PC-3 (cell line): ENCODE data around the gene NEU2. TPM values are rescaled to one million over a fixed set of nuclear protein-coding genes. Genes with fewer than 3 reads are reported as not detected.

Source experiments
- ATAC-seq: fragments of 200-7000 bp; cut with Tn5 transposase; 2 replicates; pipeline ENCODE4 v1.9.1; 2020; ENCODE audit warnings: mild to moderate bottlenecking, moderate library complexity
- BruUV-seq: library from RNA; stranded (reverse); fragments of 400-500 nt; replicated peaks from 2 replicates; lab custom pipeline; 2021; lab: Mats Ljungman, UMichigan
- CTCF ChIA-PET: fragments of 300-600 bp; sonication (Branson Sonifier 250); formaldehyde crosslinking; loops from one replicate; lab custom pipeline; 2022; ENCODE audit warnings: antibody characterized with exemption; lab: Charles Lee
- POLR2A ChIA-PET: fragments of 300-600 bp; sonication (Branson Sonifier 250); formaldehyde crosslinking; loops from one replicate; lab custom pipeline; 2022; ENCODE audit warnings: antibody characterized with exemption; ENCODE audit not compliant: unreplicated experiment; lab: Charles Lee
- DNase-seq: peaks from one replicate; pipeline ENCODE4 v3.0.0-alpha.2; 2015
- H2AFZ ChIP-seq: fragments of 300-600 bp; sonication (generic); 2 replicates; pipeline ENCODE4 v1.6.0; 2016; ENCODE audit warnings: antibody characterized with exemption, low read length
- H3F3A ChIP-seq: fragments of 300-600 bp; sonication (generic); one replicate; pipeline ENCODE4 v1.6.0; 2017; ENCODE audit warnings: antibody characterized with exemption, low read length, control low read depth, mild to moderate bottlenecking; ENCODE audit not compliant: unreplicated experiment
- H3K27ac ChIP-seq: fragments of 300-600 bp; sonication (generic); 2 replicates; pipeline ENCODE4 v1.5.1; 2016; ENCODE audit warnings: mild to moderate bottlenecking, low read length
- H3K27me3 ChIP-seq: fragments of 300-600 bp; sonication (generic); 2 replicates; pipeline ENCODE4 v1.6.1; 2016; ENCODE audit warnings: low read length, mixed read lengths
- H3K36me3 ChIP-seq: fragments of 300-600 bp; sonication (generic); 2 replicates; pipeline ENCODE4 v1.6.1; 2016; ENCODE audit warnings: low read depth, mixed run types, low read length, mixed read lengths
- H3K4me1 ChIP-seq: fragments of 300-600 bp; sonication (generic); 2 replicates; pipeline ENCODE4 v1.5.1; 2016; ENCODE audit warnings: low read length; ENCODE audit not compliant: insufficient read depth
- H3K4me2 ChIP-seq: fragments of 300-600 bp; sonication (generic); 2 replicates; pipeline ENCODE4 v1.6.0; 2016; ENCODE audit warnings: low read length
- H3K4me3 ChIP-seq: fragments of 300-600 bp; sonication (generic); 2 replicates; pipeline ENCODE4 v1.5.1; 2016; ENCODE audit warnings: mild to moderate bottlenecking, low read length, mixed read lengths
- H3K79me2 ChIP-seq: fragments of 300-600 bp; sonication (generic); 2 replicates; pipeline ENCODE4 v1.6.1; 2017; ENCODE audit warnings: low read length, mixed read lengths
- H3K9ac ChIP-seq: fragments of 300-600 bp; sonication (generic); 2 replicates; pipeline ENCODE4 v1.6.0; 2016; ENCODE audit warnings: mild to moderate bottlenecking, low read length
- H3K9me2 ChIP-seq: fragments of 300-600 bp; sonication (generic); replicated peaks from 2 replicates; pipeline ENCODE4 v1.6.1; 2016; ENCODE audit warnings: mixed run types, low read length, mixed read lengths
- H3K9me3 ChIP-seq: fragments of 300-600 bp; sonication (generic); 2 replicates; pipeline ENCODE4 v1.6.1; 2016; ENCODE audit warnings: low read length, mixed read lengths
- H4K20me1 ChIP-seq: fragments of 300-600 bp; sonication (generic); 2 replicates; pipeline ENCODE4 v1.6.1; 2016; ENCODE audit warnings: low read length, mixed read lengths
- EZH2 ChIP-seq: fragments of 300-600 bp; sonication (generic); IDR thresholded peaks from one replicate; pipeline ENCODE4 v1.6.1; 2017; ENCODE audit warnings: antibody characterized with exemption, mild to moderate bottlenecking, low read length; ENCODE audit not compliant: unreplicated experiment
- EZH2phosphoT487 ChIP-seq: fragments of 300-600 bp; sonication (generic); IDR thresholded peaks from 2 replicates; pipeline ENCODE4 v1.6.1; 2018; ENCODE audit warnings: mild to moderate bottlenecking, antibody characterized with exemption, low read length, borderline replicate concordance
- intact Hi-C: fragments of 100-400 bp; cut with micrococcal nuclease; formaldehyde crosslinking; loops from 2 replicates; pipeline ENCODE4 v1.9.0; 2023
- total RNA-seq: library from RNA; depleted of rRNA; stranded (reverse); fragments of >200 nt; gene quantifications from 2 replicates; pipeline ENCODE4 v1.2.3, GENCODE V29; 2014
- TF ChIP-seq, protein P1 (sequence below): fragments of 300-600 bp; sonication (generic); conservative IDR thresholded peaks from 2 replicates; pipeline ENCODE4 v1.5.1; 2017; ENCODE audit warnings: antibody characterized with exemption, low read depth, mild to moderate bottlenecking, low read length

NEU2 gene
- total RNA-seq, 1 experiment from 2014 or later = 4.5 TPM

DNA sequence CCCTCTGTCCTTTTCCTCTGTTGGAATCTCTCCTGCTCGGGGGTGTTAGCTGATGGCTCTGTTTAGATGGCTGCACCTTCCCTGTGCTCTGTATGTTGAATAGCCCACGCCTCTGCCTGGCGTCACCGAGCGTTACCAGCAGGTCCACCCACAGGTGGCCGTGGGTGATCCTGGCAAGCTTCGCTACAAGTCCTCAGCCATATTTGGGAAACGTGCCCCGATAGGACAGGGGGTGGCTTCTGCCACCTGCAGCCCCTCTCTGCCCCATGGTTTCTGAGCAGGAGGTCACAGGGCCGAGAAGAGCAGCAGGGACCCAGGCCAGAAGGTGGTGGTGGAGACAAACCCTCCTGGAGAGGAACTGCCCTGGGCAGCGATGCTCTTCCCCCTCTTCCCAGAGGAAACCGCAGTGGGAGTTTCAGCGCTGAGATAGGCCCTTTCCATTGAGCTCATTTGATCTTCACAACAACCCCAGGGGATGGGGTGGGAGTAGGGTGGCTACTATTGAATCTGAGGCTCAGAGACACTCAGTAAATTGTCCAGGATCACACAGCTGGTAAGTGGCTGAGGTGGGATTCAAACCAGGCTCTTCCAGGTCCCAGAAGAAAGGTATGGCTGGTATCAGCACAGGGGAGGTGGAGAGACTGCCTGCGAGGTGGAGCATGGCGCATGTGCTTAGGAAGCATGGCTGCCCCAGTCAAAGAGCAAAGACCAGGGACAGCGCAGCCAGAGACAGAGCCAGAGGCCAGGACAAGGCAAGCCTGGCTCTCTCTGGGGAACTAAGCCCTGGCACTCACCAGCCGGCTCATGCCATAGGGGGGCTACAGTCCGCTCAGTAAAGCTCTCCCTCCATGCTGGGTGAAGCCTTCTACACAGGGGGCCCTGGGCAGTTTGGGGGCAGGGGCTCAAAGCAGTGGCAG lies 34.5 kb upstream of the NEU2 start:
- ATAC-seq = no peak
- H3K36me3 ChIP-seq = no peaks in the 10 kb centered on the region
- no peaks in the 10 kb centered on the region for H3K4me1 ChIP-seq
- no peak overlapping the region for H2AFZ ChIP-seq
- no peak overlapping the region for H3K9ac ChIP-seq
- CTCF ChIA-PET = no interaction called here
- H3K9me2 ChIP-seq = no peaks in the 10 kb centered on the region
- H3K27me3 ChIP-seq = no peaks in the 10 kb centered on the region
- POLR2A ChIA-PET = no interaction called here
- intact Hi-C loops = no loop called here
- H3K27ac ChIP-seq = no peak overlapping the region
- TF ChIP-seq, protein P1, sequence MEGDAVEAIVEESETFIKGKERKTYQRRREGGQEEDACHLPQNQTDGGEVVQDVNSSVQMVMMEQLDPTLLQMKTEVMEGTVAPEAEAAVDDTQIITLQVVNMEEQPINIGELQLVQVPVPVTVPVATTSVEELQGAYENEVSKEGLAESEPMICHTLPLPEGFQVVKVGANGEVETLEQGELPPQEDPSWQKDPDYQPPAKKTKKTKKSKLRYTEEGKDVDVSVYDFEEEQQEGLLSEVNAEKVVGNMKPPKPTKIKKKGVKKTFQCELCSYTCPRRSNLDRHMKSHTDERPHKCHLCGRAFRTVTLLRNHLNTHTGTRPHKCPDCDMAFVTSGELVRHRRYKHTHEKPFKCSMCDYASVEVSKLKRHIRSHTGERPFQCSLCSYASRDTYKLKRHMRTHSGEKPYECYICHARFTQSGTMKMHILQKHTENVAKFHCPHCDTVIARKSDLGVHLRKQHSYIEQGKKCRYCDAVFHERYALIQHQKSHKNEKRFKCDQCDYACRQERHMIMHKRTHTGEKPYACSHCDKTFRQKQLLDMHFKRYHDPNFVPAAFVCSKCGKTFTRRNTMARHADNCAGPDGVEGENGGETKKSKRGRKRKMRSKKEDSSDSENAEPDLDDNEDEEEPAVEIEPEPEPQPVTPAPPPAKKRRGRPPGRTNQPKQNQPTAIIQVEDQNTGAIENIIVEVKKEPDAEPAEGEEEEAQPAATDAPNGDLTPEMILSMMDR = no peak
- TF ChIP-seq EZH2 (no peak), EZH2phosphoT487 (no peak)
- no peaks in the 10 kb centered on the region for H3K79me2 ChIP-seq
- H4K20me1 ChIP-seq = no peaks in the 10 kb centered on the region
- H3K9me3 ChIP-seq = no peaks in the 10 kb centered on the region
- DNase-seq = no peak
- BruUV-seq = no TSS peak
- H3K4me3 ChIP-seq = no peak overlapping the region
- no peaks in the 10 kb centered on the region for H3F3A ChIP-seq
- H3K4me2 ChIP-seq = no peak overlapping the region

DNA sequence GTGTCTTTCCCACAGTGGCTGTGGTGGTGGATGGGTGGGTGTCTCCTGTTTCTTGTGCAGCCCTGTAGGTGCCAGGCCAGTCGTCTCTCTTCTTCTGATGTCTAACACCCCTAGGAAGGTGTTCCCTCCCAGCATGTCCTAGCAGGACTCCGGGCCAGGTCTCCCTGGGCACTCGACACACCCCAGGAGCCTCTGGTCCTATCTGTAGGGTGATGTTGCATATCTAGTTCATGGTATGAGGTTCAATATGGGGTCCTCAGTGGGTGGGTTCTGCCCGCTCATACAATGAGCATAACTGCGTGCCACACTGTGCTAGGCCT lies 33.8 kb upstream of the NEU2 start:
- no peak for DNase-seq
- intact Hi-C loops = no loop called here
- no peak overlapping the region for H3K9ac ChIP-seq
- no peaks in the 10 kb centered on the region for H3K36me3 ChIP-seq
- H3K27ac ChIP-seq = no peak overlapping the region
- BruUV-seq = no TSS peak
- no peaks in the 10 kb centered on the region for H3K9me3 ChIP-seq
- no peaks in the 10 kb centered on the region for H3K27me3 ChIP-seq
- H3K4me1 ChIP-seq = no peaks in the 10 kb centered on the region
- TF ChIP-seq EZH2 = no peak
- TF ChIP-seq EZH2phosphoT487 = no peak
- TF ChIP-seq, protein P1 = no peak
- H3K4me3 ChIP-seq = no peak overlapping the region
- H4K20me1 ChIP-seq = no peaks in the 10 kb centered on the region
- H3K79me2 ChIP-seq = no peaks in the 10 kb centered on the region
- ChIA-PET CTCF (no interaction called here), POLR2A (no interaction called here)
- H3F3A ChIP-seq = no peaks in the 10 kb centered on the region
- H3K4me2 ChIP-seq = no peak overlapping the region
- no peaks in the 10 kb centered on the region for H3K9me2 ChIP-seq
- no peak for ATAC-seq
- no peak overlapping the region for H2AFZ ChIP-seq

DNA sequence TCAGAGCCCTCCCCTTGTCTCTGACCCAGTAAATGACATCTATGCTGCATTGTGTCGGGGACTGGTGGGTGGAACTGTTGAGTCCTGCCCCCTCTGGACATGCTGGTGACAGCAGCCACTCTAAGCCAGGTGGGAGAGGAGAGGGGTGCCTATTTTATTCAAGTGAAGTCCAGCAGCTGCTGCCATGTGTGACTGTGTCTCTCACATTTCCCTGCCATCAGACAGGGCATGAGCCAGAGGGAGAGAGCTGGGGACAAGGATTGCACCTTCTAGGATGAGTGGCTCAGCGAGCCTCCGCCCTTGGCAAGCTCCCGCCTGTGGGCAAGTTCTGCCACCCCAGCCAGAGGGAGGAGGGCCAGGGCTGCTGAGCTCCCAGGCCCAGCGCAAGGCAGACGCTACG lies 33.1 kb upstream of the NEU2 start:
- H3K9me2 ChIP-seq = no peaks in the 10 kb centered on the region
- H3K27ac ChIP-seq = no peak overlapping the region
- H3K9me3 ChIP-seq = no peaks in the 10 kb centered on the region
- intact Hi-C loops = no loop called here
- H3K36me3 ChIP-seq = no peaks in the 10 kb centered on the region
- H3K79me2 ChIP-seq = no peaks in the 10 kb centered on the region
- ChIA-PET POLR2A (no interaction called here), CTCF (no interaction called here)
- ATAC-seq (peak; percentile 29), DNase-seq (no peak)
- H4K20me1 ChIP-seq = no peaks in the 10 kb centered on the region
- H3K9ac ChIP-seq = no peak overlapping the region
- H2AFZ ChIP-seq = no peak overlapping the region
- TF ChIP-seq, protein P1 = no peak; the same call in 1 of the 2 replicates
- no peak for TF ChIP-seq EZH2
- TF ChIP-seq EZH2phosphoT487 = no peak
- BruUV-seq = no TSS peak
- H3F3A ChIP-seq = no peaks in the 10 kb centered on the region
- H3K4me2 ChIP-seq = no peak overlapping the region
- H3K27me3 ChIP-seq = no peaks in the 10 kb centered on the region
- no peaks in the 10 kb centered on the region for H3K4me1 ChIP-seq
- H3K4me3 ChIP-seq = no peak overlapping the region
